ENCODE results near the gene TTC12. TPM values are rescaled to one million over a fixed set of nuclear protein-coding genes. Genes with fewer than 3 reads are reported as not detected.

The TTC12 gene
- total and polyA plus RNA-seq, 10 of the 15 experiments (the other 5 are each of a cell fraction or from before 2014, with no cell fraction given): 3.7 to 14.0 (median 8.1) TPM

DNA sequence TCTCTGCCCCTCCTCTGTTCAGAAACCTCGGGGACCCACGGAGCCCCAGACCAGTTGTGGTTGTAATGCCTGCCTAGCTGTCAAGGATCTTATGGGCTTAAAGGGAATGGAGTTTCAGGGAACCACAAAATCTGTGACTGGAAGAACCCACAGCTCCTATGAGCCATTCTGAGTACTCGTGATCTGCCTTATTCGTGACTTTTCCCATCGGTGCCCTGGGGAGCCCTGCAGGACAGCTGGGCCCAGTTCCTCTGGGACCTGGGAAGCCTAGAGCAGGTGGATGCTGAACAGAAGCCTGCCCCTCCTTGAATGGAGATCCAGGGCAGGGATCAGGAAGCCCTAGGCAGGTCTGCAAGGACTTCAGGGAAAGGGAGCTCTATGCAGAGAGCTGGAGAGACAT, 42.1 kb upstream of the TTC12 start:
- no peaks in the 10 kb centered on the region for H3K36me3 ChIP-seq (ENCODE audit: control insufficient read depth in 2 of 2, insufficient read depth in 2 of 2, low read length in 1 of 2)
- no peak overlapping the region for H2AFZ ChIP-seq (ENCODE audit: control insufficient read depth, low read depth, low read length)
- in situ Hi-C loops (cut with MboI) (no loop called here), intact Hi-C loops (cut with micrococcal nuclease; ENCODE audit: unreplicated experiment) (no loop called here)
- no peak overlapping the region for H3K27ac ChIP-seq (ENCODE audit: control insufficient read depth, insufficient read depth)
- DNase-seq (ENCODE audit: low read depth, low spot score) (no peak), FAIRE-seq (no peak), ATAC-seq (no peak)
- no peak overlapping the region for H3K9ac ChIP-seq (ENCODE audit: control insufficient read depth, insufficient read depth, low read length)
- ChIA-PET CTCF (no interaction called here), RAD21 (ENCODE audit: unreplicated experiment) (no interaction called here), SMC1A (ENCODE audit: uncharacterized antibody, unreplicated experiment) (no interaction called here), POLR2A (no interaction called here)
- no peak overlapping the region for H3K4me3 ChIP-seq
- H4K20me1 ChIP-seq (ENCODE audit: control insufficient read depth, insufficient read depth): no peaks in the 10 kb centered on the region
- TF ChIP-seq MEF2A (IDR thresholded peaks at IDR 0.05; ENCODE audit: insufficient read depth, low read depth, low read length): no peak
- no peak for TF ChIP-seq RFX5 (IDR thresholded peaks at IDR 0.05; ENCODE audit: low read depth, low read length)
- TF ChIP-seq GATAD2B (conservative IDR thresholded peaks at IDR 0.05; ENCODE audit: low read depth): no peak
- no peak for TF ChIP-seq E2F4 (IDR thresholded peaks at IDR 0.05; ENCODE audit: low read depth, low read length)
- TF ChIP-seq KAT2A (conservative IDR thresholded peaks at IDR 0.05; ENCODE audit: control insufficient read depth, low read depth, low read length): no peak
- no peak for TF ChIP-seq MXI1 (IDR thresholded peaks at IDR 0.05; ENCODE audit: low read depth, low read length)
- TF ChIP-seq SMC3 (IDR thresholded peaks at IDR 0.05; ENCODE audit: borderline replicate concordance, low read length): no peak
- TF ChIP-seq SRF (IDR thresholded peaks at IDR 0.05; ENCODE audit: low read depth in 2 of 2, low read length in 2 of 2): no peak
- no peak for TF ChIP-seq ZZZ3 (IDR thresholded peaks at IDR 0.05; ENCODE audit: control insufficient read depth, insufficient read length, low read depth)
- TF ChIP-seq NRF1 (conservative IDR thresholded peaks at IDR 0.05; ENCODE audit: low read depth, low read length): no peak
- TF ChIP-seq, protein P1, sequence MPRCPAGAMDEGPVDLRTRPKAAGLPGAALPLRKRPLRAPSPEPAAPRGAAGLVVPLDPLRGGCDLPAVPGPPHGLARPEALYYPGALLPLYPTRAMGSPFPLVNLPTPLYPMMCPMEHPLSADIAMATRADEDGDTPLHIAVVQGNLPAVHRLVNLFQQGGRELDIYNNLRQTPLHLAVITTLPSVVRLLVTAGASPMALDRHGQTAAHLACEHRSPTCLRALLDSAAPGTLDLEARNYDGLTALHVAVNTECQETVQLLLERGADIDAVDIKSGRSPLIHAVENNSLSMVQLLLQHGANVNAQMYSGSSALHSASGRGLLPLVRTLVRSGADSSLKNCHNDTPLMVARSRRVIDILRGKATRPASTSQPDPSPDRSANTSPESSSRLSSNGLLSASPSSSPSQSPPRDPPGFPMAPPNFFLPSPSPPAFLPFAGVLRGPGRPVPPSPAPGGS (IDR thresholded peaks at IDR 0.05; ENCODE audit: borderline replicate concordance, insufficient read depth, low read depth, low read length, poor library complexity, severe bottlenecking): no peak
- no peak for TF ChIP-seq ZBTB4 (CRISPR knock-in tag; IDR thresholded peaks at IDR 0.05)
- no peak for TF ChIP-seq YY1 (IDR thresholded peaks at IDR 0.05; ENCODE audit: low read depth, low read length)
- TF ChIP-seq RAD51 (IDR thresholded peaks at IDR 0.05): no peak
- TF ChIP-seq POU2F2 (IDR thresholded peaks at IDR 0.05; ENCODE audit: borderline replicate concordance, low read depth, low read length): no peak
- no peak for TF ChIP-seq ZNF217 (IDR thresholded peaks at IDR 0.05)
- 6% methylated on average over 5 of the region's 5 CpGs for WGBS (ENCODE audit: insufficient coverage, insufficient replicate concordance, low lambda C conversion rate, missing lambda C conversion rate)
- no peaks in the 10 kb centered on the region for H3K4me1 ChIP-seq (ENCODE audit: control insufficient read depth, insufficient read depth, low read length)
- H3K27me3 ChIP-seq (replicated peaks in 1 of 2; ENCODE audit: control insufficient read depth in 2 of 2, insufficient read depth in 2 of 2, low read length in 1 of 2): peaks cover 0 to 2% of the 10 kb centered on the region in 2 experiments; a peak in 3 of 4 replicates
- H3K9me3 ChIP-seq (replicated peaks; ENCODE audit: control insufficient read depth, insufficient read depth, low read length): no peaks in the 10 kb centered on the region
- H3K79me2 ChIP-seq (ENCODE audit: control insufficient read depth, insufficient read depth, low read length): no peaks in the 10 kb centered on the region
- no TSS peak for BruUV-seq (replicated peaks)
- no peak overlapping the region for H3K4me2 ChIP-seq (ENCODE audit: control insufficient read depth, insufficient read depth)
